Measurements from ENCODE around the gene FARS2.

DNA sequence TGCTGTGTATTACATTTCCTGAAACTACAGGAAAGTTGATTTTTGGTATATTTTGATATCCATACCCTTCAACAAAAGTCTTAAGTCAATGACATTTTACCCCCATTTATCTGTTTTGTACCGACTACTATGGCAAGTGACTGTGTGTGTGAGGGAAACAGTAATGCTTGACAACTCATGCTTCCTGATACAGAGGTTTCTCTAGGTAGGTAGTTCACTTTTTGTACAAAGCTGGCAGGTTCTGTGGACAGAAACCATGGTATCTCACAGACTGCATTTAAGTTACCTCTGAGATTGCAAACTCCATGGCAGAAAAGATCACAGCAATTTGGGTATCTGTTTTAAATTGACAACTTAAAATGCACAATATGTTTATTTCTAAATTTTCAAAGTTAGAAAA, 28.8 kb downstream of the FARS2 start:
- TF ChIP-seq, protein P1, sequence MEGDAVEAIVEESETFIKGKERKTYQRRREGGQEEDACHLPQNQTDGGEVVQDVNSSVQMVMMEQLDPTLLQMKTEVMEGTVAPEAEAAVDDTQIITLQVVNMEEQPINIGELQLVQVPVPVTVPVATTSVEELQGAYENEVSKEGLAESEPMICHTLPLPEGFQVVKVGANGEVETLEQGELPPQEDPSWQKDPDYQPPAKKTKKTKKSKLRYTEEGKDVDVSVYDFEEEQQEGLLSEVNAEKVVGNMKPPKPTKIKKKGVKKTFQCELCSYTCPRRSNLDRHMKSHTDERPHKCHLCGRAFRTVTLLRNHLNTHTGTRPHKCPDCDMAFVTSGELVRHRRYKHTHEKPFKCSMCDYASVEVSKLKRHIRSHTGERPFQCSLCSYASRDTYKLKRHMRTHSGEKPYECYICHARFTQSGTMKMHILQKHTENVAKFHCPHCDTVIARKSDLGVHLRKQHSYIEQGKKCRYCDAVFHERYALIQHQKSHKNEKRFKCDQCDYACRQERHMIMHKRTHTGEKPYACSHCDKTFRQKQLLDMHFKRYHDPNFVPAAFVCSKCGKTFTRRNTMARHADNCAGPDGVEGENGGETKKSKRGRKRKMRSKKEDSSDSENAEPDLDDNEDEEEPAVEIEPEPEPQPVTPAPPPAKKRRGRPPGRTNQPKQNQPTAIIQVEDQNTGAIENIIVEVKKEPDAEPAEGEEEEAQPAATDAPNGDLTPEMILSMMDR (IDR thresholded peaks at IDR 0.05), result no peak
- TF ChIP-seq NR3C1 (CRISPR knock-in tag; conservative IDR thresholded peaks at IDR 0.05; ENCODE audit: low read depth) (no peak), TP53 (CRISPR knock-in tag; IDR thresholded peaks at IDR 0.05) (no peak), TEAD1 (CRISPR knock-in tag; IDR thresholded peaks at IDR 0.05) (no peak), CREB1 (CRISPR knock-in tag; IDR thresholded peaks at IDR 0.05) (no peak), KAT7 (CRISPR knock-in tag; IDR thresholded peaks at IDR 0.05; ENCODE audit: borderline replicate concordance) (no peak), ZNF232 (CRISPR knock-in tag; IDR thresholded peaks at IDR 0.05) (no peak), ZNF263 (CRISPR knock-in tag; IDR thresholded peaks at IDR 0.05; ENCODE audit: low read depth) (no peak), NFE2L1 (CRISPR knock-in tag; IDR thresholded peaks at IDR 0.05) (no peak), ATF1 (CRISPR knock-in tag; IDR thresholded peaks at IDR 0.05) (no peak), NFYB (CRISPR knock-in tag; conservative IDR thresholded peaks at IDR 0.05; ENCODE audit: low read depth) (no peak), ZNF138 (CRISPR knock-in tag; conservative IDR thresholded peaks at IDR 0.05) (no peak)
- TF ChIP-seq, protein P2, sequence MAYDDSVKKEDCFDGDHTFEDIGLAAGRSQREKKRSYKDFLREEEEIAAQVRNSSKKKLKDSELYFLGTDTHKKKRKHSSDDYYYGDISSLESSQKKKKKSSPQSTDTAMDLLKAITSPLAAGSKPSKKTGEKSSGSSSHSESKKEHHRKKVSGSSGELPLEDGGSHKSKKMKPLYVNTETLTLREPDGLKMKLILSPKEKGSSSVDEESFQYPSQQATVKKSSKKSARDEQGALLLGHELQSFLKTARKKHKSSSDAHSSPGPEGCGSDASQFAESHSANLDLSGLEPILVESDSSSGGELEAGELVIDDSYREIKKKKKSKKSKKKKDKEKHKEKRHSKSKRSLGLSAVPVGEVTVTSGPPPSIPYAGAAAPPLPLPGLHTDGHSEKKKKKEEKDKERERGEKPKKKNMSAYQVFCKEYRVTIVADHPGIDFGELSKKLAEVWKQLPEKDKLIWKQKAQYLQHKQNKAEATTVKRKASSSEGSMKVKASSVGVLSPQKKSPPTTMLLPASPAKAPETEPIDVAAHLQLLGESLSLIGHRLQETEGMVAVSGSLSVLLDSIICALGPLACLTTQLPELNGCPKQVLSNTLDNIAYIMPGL (CRISPR knock-in tag; IDR thresholded peaks at IDR 0.05), result no peak
- TF ChIP-seq, protein P3, sequence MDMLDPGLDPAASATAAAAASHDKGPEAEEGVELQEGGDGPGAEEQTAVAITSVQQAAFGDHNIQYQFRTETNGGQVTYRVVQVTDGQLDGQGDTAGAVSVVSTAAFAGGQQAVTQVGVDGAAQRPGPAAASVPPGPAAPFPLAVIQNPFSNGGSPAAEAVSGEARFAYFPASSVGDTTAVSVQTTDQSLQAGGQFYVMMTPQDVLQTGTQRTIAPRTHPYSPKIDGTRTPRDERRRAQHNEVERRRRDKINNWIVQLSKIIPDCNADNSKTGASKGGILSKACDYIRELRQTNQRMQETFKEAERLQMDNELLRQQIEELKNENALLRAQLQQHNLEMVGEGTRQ (CRISPR knock-in tag; IDR thresholded peaks at IDR 0.05), result no peak

All from WTC11 (cell line).